GM18870 (cell line): ENCODE data around the gene MBD5.
A peak's percentile ranks its signal among the peaks of the same experiment; 100 is the strongest.
"Not testable (repeated sequence)": the region's sequence is repeated elsewhere in the genome, so short reads cannot be mapped to it uniquely, and the experiment has no call there.

Experiments used
- ATAC-seq: cut with Tn5 transposase; IDR thresholded peaks from one replicate; pipeline ENCODE4 v1.9.1; 2021; ENCODE audit warnings: moderate library complexity; ENCODE audit not compliant: unreplicated experiment

MBD5 gene

DNA sequence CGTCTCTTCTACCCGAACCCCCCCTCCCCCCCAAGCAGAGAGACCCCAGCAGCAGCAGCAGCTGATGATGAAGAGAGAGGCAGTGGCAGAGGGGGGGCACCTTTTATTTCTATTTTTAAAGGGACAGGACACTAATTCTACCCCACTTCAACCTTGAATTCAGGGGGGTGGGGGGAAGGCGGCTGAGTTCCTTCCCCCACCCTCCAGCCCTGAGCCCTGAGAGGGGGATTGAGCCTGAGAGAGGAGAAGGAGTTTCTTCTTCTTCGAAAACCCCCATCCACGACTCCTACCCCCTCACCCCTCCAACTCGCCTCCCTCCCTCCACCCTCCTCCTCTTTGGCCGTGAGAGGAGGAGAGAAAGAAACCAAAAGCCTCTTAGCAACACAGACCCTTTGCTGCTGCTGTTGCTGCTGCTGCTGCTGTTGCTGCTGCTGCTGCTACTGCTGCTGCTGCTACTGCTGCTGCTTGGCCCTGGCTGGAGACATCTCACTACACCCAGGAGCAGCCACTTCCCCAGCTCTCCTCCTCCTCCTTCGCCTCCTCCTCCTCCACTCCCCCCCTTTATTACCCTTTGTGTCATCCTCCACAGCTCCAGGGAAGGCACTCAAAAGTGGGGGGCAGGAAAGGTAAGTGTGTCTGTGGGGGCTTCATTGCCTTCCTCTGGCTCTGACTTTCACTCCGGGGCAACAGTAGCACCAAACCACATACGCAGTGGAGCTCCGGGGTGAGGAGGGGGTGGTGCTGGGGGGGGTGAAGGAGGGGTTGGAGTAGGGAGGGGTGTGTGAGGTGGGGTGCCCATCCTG lies at the start of gene MBD5:
TSS of gene MBD5 (plus strand) at position 33 of the 803 bp plus-strand sequence.
- peak; percentile 28 for ATAC-seq

DNA sequence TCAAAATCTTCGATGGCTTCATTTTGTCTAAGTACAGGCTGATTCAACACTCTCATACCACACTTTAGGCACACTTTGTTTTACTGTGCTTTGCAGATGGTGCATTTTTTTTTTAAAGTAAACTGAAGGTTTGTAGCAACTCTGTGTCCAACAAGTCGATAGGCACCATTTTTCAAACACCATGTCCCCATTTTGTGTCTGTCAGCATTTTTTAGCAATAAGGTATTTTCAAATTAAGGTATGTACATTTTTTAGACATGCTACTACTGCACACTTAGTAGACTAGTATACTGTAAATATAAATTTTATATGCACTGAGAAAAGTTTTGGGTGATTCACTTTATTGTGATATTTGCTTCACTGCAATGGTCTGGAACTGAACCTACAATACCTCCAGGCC lies 44.8 kb upstream of the MBD5 start:
- ATAC-seq: no peak

DNA sequence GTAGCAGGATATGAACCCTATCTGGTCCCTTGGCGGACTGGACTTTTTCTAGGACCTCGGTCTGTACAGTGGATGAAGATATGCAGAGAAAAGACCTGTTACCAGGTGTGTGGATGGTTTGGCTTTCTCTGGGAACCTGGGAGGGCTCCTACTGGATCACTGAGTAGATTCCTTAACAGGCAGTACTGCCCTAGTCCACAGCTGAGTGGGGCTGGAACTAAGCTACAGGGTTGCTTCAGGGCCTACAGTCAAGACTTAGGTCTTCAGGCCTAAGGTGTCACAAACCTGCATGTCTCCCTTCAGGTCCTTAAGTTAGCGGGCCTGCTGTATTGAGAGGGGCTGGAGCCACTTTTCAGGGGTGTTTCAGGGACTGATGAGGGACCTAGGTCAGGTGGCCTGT lies 43.2 kb upstream of the MBD5 start:
- ATAC-seq: no peak

DNA sequence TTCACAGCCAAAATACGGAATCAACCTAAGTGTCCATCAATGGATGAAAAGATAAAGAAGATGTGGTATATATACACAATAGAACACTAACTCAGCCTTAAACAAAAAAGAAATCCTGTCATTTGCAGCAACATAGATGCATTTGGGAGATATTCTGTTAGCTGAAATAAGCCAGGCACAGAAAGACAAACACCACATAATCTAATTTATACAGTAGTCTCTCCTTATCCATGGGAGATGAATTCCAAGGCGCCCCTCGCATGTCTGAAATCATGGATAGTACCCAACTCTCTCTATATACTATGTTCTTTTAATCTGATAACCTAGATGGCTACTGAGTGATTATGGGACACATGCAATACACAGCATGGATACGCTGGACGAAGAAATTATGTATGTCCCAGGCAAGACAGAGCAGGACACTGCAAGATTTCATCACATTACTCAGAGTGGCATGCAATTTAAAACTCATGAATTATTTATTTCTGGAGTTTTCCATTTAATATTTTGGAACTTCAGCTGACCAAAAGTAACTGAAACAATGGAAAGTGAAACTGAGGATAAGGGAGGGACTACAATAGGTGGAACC lies 39.9 kb upstream of the MBD5 start:
- ATAC-seq: no peak

DNA sequence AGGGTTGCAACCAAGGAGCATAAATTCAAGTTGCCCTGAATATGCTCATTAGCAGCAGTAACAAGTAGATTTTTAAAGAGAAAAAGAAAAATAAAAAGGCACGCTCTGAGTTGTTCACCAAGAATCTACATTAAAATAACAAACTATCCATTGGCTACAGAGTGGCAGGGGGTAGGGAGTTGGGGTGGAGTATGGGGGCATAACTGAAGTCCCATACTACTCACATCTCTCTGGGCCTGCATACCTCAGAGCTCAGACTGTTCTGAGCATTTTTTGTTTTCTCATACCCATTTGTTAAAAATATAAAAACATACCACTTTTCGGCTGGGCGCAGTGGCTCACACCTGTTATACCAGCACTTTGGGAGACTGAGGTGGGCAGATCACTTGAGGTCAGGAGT lies 31.8 kb upstream of the MBD5 start:
- no peak for ATAC-seq

DNA sequence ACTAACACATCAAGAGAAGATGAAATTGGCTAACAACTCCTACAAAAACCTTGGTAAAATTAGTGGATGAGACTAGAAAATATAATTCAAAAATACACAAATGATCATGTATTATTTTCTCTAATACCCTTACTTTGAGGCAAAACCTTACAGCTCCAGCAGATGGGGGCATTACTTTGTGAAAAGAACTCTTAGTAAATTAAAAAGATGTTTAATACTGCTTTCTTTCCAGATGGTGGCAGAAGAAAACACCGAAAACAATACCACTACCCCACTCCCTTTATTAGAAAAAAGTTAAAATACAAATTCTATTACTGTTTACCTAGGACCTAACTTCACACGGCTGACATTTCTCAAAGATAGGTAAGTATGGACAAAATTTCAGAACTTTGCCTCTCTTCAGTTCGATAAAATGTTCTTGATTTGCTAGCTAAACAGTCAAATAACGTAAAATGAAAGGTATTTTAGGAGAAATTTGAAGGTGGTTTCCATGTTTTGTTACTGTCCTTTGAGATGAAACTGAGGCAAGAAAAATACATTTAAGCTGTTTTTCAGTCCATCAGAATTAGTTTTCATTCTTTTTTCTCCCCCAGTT lies 31.0 kb upstream of the MBD5 start:
- peak; percentile 85 for ATAC-seq

DNA sequence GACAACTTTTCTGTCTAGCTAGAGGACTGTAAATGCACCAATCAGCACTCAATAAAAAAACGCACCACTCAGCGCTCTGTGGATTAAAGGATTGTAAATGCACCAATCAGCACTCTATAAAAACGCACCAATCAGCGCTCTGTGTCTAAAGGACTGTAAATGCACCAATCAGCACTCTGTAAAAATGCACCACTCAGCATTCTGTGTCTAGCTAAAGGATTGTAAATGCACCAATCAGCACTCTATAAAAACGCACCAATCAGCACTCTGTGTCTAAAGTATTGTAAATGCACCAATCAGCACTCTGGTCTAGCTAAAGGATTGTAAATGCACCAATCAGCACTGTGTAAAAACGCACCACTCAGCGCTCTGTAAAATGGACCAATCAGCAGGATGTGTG lies 25.9 kb upstream of the MBD5 start:
- not testable (repeated sequence) for ATAC-seq

DNA sequence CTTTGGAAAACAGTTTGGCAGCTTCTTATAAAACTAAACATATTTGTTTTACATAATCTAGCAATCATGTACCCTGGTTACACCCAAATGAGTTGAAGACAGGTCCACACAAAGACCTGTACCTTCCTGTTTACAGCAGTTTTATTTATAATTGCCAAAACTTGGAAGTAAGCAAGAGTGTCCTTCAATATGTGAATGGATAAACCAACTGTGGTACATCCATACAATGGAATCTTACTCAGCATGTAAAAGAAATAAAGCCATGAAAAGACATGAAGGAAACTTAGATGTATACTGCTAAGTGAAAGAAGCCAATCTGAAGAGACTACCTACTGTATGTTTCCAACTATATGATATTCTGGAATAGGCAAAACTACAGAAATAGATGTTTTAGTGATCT lies 24.1 kb upstream of the MBD5 start:
- no peak for ATAC-seq

DNA sequence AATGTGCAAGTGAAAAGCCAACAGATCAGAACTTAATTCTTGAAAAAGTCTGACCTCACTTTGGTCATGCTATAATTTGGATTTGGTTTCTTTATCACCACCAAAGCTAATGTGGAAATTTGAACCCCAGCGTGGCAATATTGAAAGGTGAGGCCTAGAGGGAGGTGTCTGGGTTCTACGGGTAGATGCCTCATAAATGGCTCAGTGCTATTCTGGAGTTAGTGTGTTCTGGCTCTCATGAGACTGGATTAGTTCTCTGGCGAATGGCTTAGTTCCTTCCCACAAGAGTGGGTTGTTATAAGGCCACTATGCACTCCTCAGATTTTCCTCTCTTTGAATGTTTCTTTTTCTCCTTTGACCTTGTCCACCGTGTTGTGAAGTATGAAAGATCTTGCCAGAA lies 22.7 kb upstream of the MBD5 start:
- ATAC-seq: no peak

DNA sequence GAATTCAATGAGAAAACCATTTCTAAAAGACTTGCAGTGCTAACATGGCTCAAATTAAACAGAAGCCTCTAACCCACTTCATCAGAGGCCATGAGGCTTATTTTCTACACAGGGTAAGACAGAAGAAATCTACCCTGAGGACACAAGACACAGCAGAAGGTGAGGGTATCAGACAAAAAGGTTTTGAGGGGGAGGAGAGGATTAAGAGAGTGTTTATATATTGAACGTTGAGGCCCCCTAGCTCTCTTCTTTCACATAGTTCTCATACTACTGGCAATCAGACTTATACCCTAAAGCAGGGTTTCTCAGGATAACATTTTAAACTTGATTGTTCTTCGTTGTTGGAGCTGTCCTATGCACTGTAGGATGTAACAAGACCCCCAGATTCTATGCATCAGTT lies 21.8 kb upstream of the MBD5 start:
- ATAC-seq: no peak

DNA sequence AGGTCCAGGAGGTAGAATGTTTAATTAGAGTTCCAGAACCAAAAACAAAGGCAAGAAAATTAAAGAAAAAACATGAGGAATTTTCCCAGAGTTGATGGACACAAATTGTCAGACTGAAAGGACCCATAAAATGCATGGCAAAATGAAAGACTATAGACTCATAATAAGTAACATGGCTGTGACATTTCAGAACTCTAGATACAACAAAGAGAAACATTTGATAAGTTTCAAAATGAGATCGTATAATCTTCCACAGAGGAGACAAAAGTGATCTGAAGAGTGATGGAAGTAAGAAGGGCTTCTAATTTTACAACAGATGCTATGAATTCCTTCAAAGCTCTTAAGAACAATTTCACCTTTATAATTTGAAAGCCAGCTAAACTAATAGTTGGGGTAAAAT lies 20.8 kb upstream of the MBD5 start:
- ATAC-seq: no peak

DNA sequence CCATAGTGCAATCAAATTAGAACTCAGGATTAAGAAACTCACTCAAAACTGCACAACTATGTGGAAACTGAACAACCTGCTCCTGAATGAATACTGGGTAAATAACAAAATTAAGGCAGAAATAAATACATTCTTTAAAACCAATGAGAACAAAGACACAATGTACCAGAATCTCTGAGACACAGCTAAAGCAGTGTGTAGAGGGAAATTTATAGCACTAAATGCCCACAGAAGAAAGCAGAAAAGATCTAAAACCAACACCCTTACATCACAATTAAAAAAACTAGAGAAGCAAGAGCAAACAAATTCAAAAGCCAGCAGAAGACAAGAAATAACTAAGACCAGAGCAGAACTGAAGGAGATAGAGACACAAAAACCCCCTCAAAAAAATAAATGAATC lies 18.5 kb upstream of the MBD5 start:
- ATAC-seq: not testable (repeated sequence)

DNA sequence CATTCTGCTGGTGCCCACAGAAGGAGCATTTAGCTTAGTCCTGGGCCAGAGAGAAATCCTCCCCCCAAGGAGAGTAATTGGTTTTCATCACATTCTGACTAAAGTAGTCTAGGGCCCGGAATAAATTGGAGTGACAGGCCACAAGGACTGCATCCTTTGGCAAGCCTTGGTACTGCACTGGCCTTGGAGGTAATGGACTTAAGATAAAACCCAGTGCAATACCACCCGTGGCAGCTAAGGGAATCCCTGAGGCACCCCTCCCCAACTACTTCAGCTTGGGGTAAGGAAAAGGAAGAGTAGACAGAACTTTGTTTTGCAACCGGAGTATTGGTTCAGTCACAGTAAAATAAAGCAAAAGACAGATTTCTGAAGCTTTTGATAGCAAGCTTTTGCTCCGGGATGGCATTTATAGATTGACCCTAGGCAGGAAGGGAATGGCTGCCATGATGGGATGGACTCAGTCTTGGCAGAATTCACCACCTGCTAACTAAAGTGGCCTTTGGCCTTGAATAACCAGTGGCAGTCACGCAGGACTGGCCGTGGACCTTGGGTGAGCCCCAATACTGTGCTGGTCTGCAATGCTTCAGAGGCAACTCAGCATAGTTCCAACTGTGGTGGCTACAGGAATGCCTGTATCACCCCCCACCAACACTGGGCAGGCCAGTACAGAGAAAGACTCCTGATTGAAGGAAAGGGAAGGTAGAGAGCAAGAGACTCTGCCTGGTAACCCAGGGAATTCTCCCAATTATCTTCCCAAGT lies 14.5 kb upstream of the MBD5 start:
- no peak for ATAC-seq

DNA sequence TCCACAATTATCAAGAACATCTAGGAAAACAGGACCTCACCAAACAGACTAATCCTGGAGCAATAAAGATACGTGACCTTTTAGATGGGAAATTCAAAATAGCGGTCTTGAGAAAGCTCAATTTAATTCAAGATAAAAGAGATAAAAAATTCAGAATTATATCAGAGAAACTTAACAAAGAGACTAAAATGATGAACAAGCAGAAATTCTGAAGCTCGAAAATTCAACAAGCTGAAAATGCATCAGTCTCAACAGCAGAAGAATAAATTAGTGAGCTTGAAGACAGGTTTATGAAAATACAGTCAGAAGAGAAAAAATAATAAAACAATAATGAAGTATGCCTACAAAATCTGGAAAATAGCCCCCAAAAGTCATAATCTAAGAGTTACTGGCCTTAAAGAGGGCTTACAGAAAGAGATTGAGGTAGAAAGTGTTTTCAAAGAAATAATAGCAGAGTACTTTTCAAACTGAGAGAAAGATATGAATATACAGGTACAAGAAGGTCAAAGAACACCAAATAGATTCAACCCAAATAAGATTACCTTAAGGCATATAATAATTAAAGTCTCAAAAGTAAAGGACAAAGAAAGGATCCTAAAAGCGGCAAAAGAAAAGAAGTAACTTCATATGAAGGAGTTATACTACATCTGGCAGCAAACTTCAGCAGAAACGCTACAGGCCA lies 13.5 kb upstream of the MBD5 start:
- no peak for ATAC-seq

DNA sequence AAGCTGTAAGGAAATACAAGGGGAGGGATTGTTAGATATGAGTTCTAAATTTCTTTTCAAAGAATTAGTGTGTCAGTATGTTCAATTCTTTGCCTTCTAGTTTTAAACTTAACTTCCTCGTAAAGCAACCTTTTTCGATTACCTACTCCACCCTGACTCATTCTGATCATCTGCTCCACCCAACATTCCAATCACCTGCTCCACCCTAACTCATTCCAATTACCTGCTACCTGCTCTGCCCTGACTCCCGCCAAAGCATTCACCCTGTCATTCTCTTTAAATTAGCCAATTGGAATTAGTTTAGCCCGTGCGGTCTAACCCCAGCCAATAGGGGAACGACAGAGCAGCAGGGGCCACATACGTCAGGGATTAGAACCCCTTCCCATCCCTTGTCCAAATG lies 12.5 kb upstream of the MBD5 start:
- ATAC-seq: not testable (repeated sequence)

DNA sequence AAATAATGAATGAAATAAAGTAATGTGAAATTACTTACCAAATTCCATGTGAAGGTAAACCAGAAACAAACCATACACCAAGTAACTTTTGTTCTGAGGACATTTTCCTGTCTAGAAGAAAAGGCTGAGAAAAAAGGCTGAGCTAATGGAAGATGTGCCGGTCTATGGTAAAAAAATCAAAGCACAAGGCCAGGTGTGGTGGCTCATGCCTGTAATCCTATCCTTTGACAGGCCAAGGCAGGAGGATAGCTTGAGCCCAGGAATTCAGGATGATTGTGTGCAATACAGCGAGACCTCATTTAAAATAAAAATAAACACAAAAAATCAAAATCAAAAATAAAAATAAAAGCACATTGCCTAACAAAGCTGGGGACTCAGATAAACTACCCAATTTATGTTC lies 7.0 kb upstream of the MBD5 start:
- ATAC-seq: no peak

DNA sequence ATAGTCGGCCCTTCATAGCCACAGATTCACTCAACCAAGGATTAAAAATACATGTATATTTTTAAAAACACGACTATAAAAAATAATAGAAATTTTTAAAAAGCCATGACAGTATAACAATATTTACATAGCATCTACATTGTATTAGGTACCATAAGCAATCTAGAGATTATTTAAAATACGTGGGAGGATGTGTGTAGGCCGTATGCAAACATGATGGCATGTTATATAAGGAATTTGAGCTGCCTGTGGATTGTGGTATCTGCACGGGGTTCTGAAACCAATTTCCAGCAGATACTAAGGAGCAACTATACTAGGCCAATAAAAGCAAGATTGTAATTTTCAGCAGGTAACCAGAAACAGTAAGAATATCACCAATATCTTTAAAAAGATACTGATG lies 6.3 kb upstream of the MBD5 start:
- no peak for ATAC-seq

DNA sequence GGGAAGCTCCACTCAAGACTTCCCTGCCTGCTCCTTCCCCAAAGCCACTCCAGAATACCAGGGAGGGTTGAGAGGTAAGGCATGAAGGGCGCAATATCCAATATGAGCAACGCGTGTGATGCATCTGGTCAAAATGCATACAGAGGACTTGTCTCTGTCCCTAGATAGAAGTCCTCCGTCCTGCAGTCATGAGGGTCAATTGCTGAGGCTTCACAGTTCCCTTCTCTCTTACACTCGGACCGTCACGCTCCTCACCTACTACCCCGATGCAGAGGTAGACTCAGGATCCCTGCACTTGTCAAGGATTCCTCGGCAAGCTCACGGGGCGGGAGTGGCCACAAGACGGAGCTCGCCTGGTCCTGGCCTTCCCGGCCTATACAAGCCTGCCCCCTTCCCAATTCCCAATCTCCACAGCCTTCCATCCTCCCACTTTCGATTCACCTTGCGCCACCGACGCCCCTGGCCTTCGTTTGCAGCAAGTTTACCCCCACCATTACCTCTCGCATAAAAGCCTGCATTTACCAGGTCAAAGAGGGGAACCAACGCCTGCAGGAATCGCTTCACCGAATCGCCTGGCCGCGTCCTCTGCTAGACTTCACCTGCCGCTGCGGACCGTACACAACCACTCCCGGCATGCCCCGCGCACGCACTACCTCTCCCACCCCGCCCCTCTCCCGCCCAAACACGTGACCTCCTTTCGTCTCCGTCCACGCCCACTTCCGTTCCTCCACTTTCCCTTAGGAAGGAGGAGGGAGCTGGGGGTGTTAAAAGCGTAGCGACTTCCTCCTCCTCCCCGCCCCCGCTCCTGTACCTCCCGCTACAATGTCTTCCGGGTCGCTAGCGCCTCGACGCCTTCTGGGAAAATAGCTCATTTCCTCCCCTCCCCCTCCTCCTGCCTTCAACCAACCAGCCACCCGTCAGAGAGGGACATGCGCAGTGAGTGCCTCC lies 506 bp upstream of the MBD5 start, which contains the start of gene ORC4:
TSS of gene ORC4 (minus strand) at position 627 of the 948 bp plus-strand sequence. CDS start 44,779 bp downstream, outside the sequence.
- peak; percentile 56 for ATAC-seq

DNA sequence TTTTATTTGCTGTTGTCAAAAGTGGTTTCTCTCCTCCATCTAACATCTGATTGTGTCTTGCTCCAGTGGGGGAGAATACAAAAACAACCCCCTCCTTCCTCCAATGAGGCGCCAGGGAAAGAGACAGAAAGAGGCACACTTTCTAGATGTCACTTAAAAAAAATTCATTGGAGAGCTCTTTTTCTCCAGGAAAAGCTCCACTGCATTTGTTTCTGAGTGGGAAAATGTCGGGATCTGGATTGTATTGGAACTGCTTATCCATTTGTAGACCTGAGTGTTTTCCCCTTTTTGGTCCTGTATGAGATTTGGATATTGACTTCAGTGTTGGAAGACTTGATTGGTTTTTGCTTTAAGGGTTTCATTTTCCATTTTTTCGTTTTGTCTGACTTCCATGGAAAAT lies 995 bp downstream of the MBD5 start:
- ATAC-seq: no peak

DNA sequence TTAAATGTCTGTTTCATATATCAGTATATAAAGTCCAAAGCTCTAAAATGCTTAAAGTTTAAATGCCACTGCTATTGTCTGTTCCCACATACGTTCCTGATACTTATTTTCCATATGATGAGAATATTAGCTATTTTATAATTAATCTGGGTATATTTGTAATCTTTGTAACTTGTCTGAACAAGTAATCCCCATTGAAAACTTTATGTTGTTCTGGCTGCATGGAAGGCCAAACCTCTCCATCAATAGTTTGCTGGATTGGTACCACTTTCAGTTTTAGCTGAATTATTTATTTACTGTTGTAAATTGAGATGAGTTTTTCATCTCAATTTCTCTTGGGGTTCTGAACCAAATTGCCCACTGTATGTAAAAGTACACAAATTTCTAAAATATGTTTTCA lies 1.5 kb downstream of the MBD5 start:
- no peak for ATAC-seq
